GM12878 (cell line): ENCODE data around the gene AKAP1. TPM values are rescaled to one million over a fixed set of nuclear protein-coding genes. Genes with fewer than 3 reads are reported as not detected.

Source experiments
- CBFB ChIP-seq: IDR thresholded peaks from 2 replicates; pipeline ENCODE4 v1.6.1; 2016; ENCODE audit warnings: antibody characterized with exemption, low read depth
- CBX3 ChIP-seq: fragments of 200-600 bp; sonication (generic); IDR thresholded peaks from 2 replicates; pipeline ENCODE4 v1.6.1; 2016; ENCODE audit warnings: low read depth, borderline replicate concordance
- ZBTB11 ChIP-seq: fragments of 450-650 bp; formaldehyde crosslinking; IDR thresholded peaks from 2 replicates; pipeline ENCODE4 v1.5.0; 2022; ENCODE audit warnings: mild to moderate bottlenecking, missing genetic modification characterization
- ZNF687 ChIP-seq: fragments of 450-650 bp; IDR thresholded peaks from 2 replicates; pipeline ENCODE4 v1.6.1; 2017; ENCODE audit warnings: mild to moderate bottlenecking, moderate library complexity
- polyA plus RNA-seq, 11 experiments: library from polyadenylated mRNA; depleted of rRNA in 4 of 11; unstranded in 6 of 11; stranded (reverse) in 5 of 11; fragments of >200 nt; fragmentation: Nextera tagmentation in 4 of 11; fragmentation: Illumina TruSeq in 1 of 11; extraction: Ambion mirVana in 4 of 11; extraction: Trizol in 1 of 11; gene quantifications; 1 replicate in 1 of 11; 2 replicates in 10 of 11; pipeline versions ENCODE4 v1.2.1 to v1.2.3, GENCODE V29; 2011 to 2016; ENCODE audit warnings: inconsistent platforms in 2 of 11, missing spikeins in 2 of 11, low read depth in 1 of 11
- total RNA-seq, 4 experiments: library from RNA; depleted of rRNA in 3 of 4; stranded (reverse); fragments of >200 nt in 3 of 4; fragmentation: Illumina TruSeq in 1 of 4; extraction: Trizol in 1 of 4; gene quantifications; 2 replicates each; pipeline versions ENCODE4 v1.2.1 to v1.2.3, GENCODE V29; 2013 to 2021

Gene AKAP1
- total and polyA plus RNA-seq, 10 of the 15 experiments (the other 5 are each of a cell fraction or from before 2014, with no cell fraction given), result 11.9 to 50.5 (median 38.1) TPM

GRCh38 chr17:57138030-57138911 lies 53.2 kb downstream of the AKAP1 start (continued):
- TF ChIP-seq ZNF687 (no peak), CBFB (no peak), CBX3 (no peak), ZBTB11 (CRISPR knock-in tag) (no peak)
